IPS-18a (cell line): ENCODE results near the gene HTR3E.
"Not testable (repeated sequence)": the region's sequence is repeated elsewhere in the genome, so short reads cannot be mapped to it uniquely, and the experiment has no call there.

Experiments used
- H3K27ac ChIP-seq: one replicate; pipeline ENCODE4 v1.5.1; 2013; ENCODE audit warnings: low read length
- H3K27me3 ChIP-seq: one replicate; pipeline ENCODE4 v1.6.1; 2013; ENCODE audit warnings: mild to moderate bottlenecking, low read length; ENCODE audit not compliant: control insufficient read depth, insufficient read depth
- H3K36me3 ChIP-seq: one replicate; pipeline ENCODE4 v1.6.1; 2013; ENCODE audit warnings: low read depth, low read length; ENCODE audit not compliant: control insufficient read depth
- H3K4me1 ChIP-seq: one replicate; pipeline ENCODE4 v1.6.1; 2013; ENCODE audit warnings: low read depth, low read length; ENCODE audit not compliant: control insufficient read depth
- H3K4me3 ChIP-seq: one replicate; pipeline ENCODE4 v1.5.1; 2013; ENCODE audit warnings: low read length
- H3K9ac ChIP-seq: one replicate; pipeline ENCODE4 v1.6.1; 2013; ENCODE audit warnings: mild to moderate bottlenecking, low read length, moderate library complexity
- H3K9me3 ChIP-seq: one replicate; pipeline ENCODE4 v1.6.1; 2013; ENCODE audit warnings: low read depth, low read length; ENCODE audit not compliant: control insufficient read depth

The HTR3E gene

DNA sequence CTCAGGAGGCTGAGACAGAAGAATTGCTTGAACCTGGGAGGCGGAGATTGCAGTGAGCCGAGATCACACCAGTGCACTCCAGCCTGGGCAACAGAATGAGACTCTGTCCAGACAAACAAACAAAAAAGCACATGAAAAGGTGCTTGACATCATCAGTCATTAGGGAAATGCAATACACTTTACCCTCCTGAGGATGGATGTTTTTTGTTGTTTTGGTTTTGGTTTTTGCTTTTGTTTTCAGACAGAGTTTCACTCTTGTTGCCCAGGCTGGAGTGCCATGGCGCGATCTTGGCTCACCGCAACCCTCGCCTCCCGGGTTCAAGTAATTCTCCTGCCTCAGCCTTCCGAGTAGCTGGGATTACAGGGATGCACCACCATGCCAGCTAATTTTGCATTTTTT, 24.2 kb downstream of the HTR3E start:
- not testable (repeated sequence) for H3K9ac ChIP-seq, H3K4me1 ChIP-seq

GRCh38 chr3:184126006-184126405, 29.1 kb downstream of the HTR3E start:
- Histone ChIP-seq H3K4me3 (no peak overlapping the region), H3K9ac (no peak overlapping the region), H3K36me3 (no peaks in the 10 kb centered on the region), H3K9me3 (no peaks in the 10 kb centered on the region), H3K27ac (no peak overlapping the region), H3K27me3 (no peaks in the 10 kb centered on the region), H3K4me1 (no peaks in the 10 kb centered on the region)

More for the DNA sequence above, 24.2 kb downstream of the HTR3E start:
- H3K4me3 ChIP-seq, H3K27me3 ChIP-seq, H3K27ac ChIP-seq, H3K36me3 ChIP-seq, H3K9me3 ChIP-seq: not testable (repeated sequence)

DNA sequence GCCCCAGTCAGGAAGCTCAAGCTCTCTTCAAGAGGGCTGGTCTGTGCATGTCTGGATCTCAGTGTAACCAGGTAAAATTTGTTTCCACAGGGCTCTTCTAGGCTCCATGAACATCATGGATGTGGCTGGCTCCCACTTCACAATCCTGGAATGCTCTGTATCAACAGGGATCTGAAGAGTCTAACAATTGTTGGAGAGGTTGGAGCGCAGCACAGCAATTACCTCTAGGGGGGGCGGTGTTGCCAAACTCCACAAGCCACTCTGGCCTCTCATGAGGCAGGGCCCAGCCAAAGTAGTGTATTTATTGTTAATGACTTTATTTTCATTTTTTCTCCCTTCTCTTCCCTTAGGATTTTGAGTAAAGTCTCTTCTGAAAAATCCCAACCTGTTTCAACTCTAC, 32.1 kb downstream of the HTR3E start:
- H3K4me3 ChIP-seq, result no peak overlapping the region
- no peaks in the 10 kb centered on the region for H3K9me3 ChIP-seq
- peaks cover 6% of the 10 kb centered on the region for H3K4me1 ChIP-seq
- no peak overlapping the region for H3K9ac ChIP-seq
- no peak overlapping the region for H3K27ac ChIP-seq
- H3K36me3 ChIP-seq, result no peaks in the 10 kb centered on the region
- peaks cover 6% of the 10 kb centered on the region for H3K27me3 ChIP-seq

GRCh38 chr3:184132945-184133344, 36.1 kb downstream of the HTR3E start:
- H3K4me3 ChIP-seq, result no peak overlapping the region
- no peaks in the 10 kb centered on the region for H3K9me3 ChIP-seq
- H3K9ac ChIP-seq, result no peak overlapping the region
- H3K27me3 ChIP-seq, result peaks cover 6% of the 10 kb centered on the region
- no peak overlapping the region for H3K27ac ChIP-seq
- H3K4me1 ChIP-seq, result peaks cover 10% of the 10 kb centered on the region
- H3K36me3 ChIP-seq, result no peaks in the 10 kb centered on the region

- H3K9ac ChIP-seq, result peak overlapping the region; percentile 91
- peaks cover 10% of the 10 kb centered on the region for H3K4me1 ChIP-seq
- H3K27me3 ChIP-seq, result peaks cover 6% of the 10 kb centered on the region
- no peak overlapping the region for H3K27ac ChIP-seq
- H3K36me3 ChIP-seq, result no peaks in the 10 kb centered on the region
- no peaks in the 10 kb centered on the region for H3K9me3 ChIP-seq
- peak overlapping the region; percentile 100 for H3K4me3 ChIP-seq
Observed at GRCh38 chr3:184133840-184134745, 37.2 kb downstream of the HTR3E start.

DNA sequence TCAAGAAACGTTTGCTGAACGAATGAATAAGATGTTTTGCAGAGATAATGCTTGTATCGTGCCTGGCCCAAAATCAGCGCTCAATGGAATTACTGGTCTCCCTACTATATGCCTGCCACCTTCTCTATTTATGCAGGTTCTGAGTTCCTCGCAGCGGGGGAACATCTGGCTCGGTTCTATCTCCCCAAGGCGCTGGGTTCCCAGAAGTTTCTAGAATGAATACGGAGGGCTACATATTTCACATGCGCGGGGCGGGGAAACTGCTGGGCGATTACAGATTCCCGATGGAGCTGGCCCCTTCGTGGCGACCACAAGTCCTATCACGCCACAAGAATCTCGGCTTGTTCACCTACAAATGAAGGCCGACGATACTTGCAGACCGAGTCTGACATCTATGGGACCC, 37.9 kb downstream of the HTR3E start:
- Histone ChIP-seq H3K4me3 (peak overlapping the region; percentile 100), H3K27ac (no peak overlapping the region), H3K27me3 (peaks cover 6% of the 10 kb centered on the region), H3K9ac (peak overlapping the region; percentile 91), H3K9me3 (no peaks in the 10 kb centered on the region), H3K36me3 (no peaks in the 10 kb centered on the region), H3K4me1 (peaks cover 10% of the 10 kb centered on the region)

DNA sequence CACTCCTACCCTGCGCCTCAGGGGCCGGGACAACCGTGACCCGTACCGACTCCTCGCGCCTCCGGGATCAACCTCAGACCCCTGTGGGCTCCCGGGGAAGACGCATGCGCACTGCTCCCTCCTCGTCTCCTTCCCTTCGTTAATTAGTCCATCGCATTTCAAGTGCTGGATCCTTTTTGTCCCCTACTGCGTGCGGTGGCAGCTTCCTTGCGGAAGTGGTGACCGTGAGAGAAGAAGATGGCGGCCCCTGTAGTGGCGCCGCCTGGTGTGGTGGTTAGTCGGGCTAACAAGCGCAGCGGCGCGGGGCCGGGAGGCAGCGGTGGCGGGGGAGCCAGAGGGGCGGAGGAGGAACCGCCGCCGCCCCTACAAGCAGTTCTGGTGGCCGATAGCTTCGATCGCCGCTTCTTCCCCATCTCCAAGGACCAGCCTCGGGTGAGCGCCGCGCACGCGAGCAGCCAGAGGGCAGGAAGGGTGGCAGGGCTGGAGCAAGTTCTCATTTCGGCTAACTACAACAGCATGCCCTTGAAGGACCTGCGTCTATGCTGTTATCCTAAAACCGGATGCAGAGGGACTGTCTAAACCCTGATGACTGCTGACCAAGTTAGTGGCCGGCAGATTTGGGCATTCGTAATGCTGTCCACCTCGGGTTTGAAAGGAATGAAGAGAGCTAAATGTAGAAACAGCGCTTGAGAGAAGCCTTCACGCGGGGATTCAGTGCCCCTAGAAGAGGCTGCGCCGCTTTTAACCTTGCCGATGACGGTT, 38.5 kb downstream of the HTR3E start, which contains the start of gene EIF2B5:
TSS of gene EIF2B5 (plus strand) at position 210 of the 762 bp plus-strand sequence. CDS start at position 238, 28 bp downstream.
- Histone ChIP-seq H3K4me3 (peak within 1 kb of the TSS; percentile 100), H3K9ac (peak within 1 kb of the TSS; percentile 91), H3K4me1 (peaks cover 10% of the 10 kb centered on the region), H3K27me3 (peaks cover 6% of the 10 kb centered on the region), H3K9me3 (no peaks in the 10 kb centered on the region), H3K27ac (peak within 1 kb of the TSS; percentile 18), H3K36me3 (peaks cover 4% of the 10 kb centered on the region)

DNA sequence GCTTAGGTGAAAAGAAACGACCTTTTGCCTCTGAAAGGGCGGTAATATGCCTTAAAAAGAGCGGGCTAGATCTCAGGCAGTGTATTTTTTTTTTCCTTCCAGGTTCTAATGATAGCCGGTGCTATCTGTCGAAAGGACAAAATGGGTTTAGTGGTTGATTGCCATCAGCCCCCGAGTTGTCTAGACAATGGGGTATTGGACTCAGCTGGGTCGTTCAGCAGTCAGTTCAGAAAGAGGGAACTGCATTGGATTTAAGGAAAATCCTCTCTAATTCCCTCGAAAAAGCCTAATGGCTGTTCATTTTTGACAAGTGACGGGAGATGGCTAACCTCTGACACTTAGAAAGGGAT, 39.0 kb downstream of the HTR3E start:
- peaks cover 6% of the 10 kb centered on the region for H3K27me3 ChIP-seq
- H3K36me3 ChIP-seq, result peaks cover 10% of the 10 kb centered on the region
- H3K4me3 ChIP-seq, result peak overlapping the region; percentile 100
- peak overlapping the region; percentile 91 for H3K9ac ChIP-seq
- H3K9me3 ChIP-seq, result no peaks in the 10 kb centered on the region
- H3K4me1 ChIP-seq, result peaks cover 10% of the 10 kb centered on the region
- H3K27ac ChIP-seq, result peak overlapping the region; percentile 18

DNA sequence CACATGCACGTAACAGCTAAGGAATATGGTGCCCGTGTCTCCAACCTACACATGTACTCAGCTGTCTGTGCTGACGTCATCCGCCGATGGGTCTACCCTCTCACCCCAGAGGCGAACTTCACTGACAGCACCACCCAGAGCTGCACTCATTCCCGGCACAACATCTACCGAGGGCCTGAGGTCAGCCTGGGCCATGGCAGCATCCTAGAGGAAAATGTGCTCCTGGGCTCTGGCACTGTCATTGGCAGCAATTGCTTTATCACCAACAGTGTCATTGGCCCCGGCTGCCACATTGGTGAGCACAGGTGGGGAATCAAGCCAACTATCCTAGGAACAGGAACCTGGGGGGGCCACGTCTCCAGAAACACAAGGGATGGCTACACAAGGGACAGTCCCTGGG, 43.6 kb downstream of the HTR3E start:
- no peak overlapping the region for H3K4me3 ChIP-seq
- peaks cover 51% of the 10 kb centered on the region for H3K36me3 ChIP-seq

GRCh38 chr3:184142199-184142598, 45.3 kb downstream of the HTR3E start:
- Histone ChIP-seq H3K9ac (no peak overlapping the region), H3K4me1 (no peaks in the 10 kb centered on the region), H3K36me3 (peaks cover 55% of the 10 kb centered on the region), H3K9me3 (no peaks in the 10 kb centered on the region), H3K4me3 (no peak overlapping the region), H3K27me3 (no peaks in the 10 kb centered on the region), H3K27ac (no peak overlapping the region)

More for the DNA sequence above, 43.6 kb downstream of the HTR3E start:
- no peaks in the 10 kb centered on the region for H3K4me1 ChIP-seq
- no peaks in the 10 kb centered on the region for H3K27me3 ChIP-seq
- no peak overlapping the region for H3K9ac ChIP-seq
- no peak overlapping the region for H3K27ac ChIP-seq
- H3K9me3 ChIP-seq, result no peaks in the 10 kb centered on the region

GRCh38 chr3:184143327-184143726, 46.5 kb downstream of the HTR3E start:
- peaks cover 55% of the 10 kb centered on the region for H3K36me3 ChIP-seq
- no peaks in the 10 kb centered on the region for H3K9me3 ChIP-seq
- no peaks in the 10 kb centered on the region for H3K27me3 ChIP-seq
- no peak overlapping the region for H3K4me3 ChIP-seq
- H3K9ac ChIP-seq, result no peak overlapping the region
- H3K4me1 ChIP-seq, result no peaks in the 10 kb centered on the region
- no peak overlapping the region for H3K27ac ChIP-seq
